ENCODE data around the gene GPR153. TPM values are rescaled to one million over a fixed set of nuclear protein-coding genes. Genes with fewer than 3 reads are reported as not detected.
A peak's percentile ranks its signal among the peaks of the same experiment; 100 is the strongest.

GPR153 gene
- total RNA-seq, 4 donors from 2014 or later: 5.6 to 22.1 (median 10.3) TPM

DNA sequence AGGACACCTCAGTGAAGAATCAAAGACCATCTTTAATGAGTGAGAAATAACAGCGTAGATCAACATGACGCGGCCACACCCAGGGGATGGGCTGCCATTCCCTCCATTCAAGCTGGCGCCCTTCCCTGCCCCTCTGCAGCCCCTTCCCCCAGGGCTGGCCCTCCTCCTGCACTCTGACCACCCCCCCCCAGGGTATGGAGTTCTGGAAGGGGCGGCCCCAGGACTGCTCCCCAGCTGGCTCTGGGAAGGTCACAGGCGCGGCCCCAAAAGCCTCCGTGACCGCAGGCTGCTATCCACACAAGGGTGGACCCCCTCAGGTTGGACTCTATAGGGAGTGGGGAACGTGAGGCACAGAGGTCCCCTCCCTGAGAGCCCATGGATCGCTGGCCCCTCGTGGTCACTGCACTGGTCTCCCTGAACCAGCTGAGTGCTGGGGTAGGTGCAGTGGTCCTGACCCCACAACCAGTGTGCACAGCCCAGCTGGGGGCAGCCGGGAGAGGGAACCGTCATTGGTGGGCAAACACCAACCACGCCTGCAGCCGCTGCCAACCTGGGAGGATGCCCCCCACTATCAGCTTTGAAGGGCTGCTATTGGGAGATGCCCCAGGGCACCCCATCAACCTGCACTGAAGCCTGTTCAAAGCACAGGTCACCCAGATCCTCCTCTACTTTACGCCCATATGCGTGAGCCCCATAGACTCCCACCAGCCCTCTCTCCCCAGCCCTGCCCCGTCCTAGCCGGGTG, 16.1 kb upstream of the GPR153 start:
- Histone ChIP-seq H3K4me1 (peaks cover 3 to 5% of the 10 kb centered on the region in 2 donors), H3K9me3 (no peaks in the 10 kb centered on the region), H3K36me3 (no peaks in the 10 kb centered on the region), H3K27ac (peak overlapping the region; percentile 56 to 72), H3K4me3 (no peak overlapping the region), H3K27me3 (no peaks in the 10 kb centered on the region)
- intact Hi-C loops (cut with DNase I; ENCODE audit: low total_unique reads): no loop called here
- TF ChIP-seq, protein P1, sequence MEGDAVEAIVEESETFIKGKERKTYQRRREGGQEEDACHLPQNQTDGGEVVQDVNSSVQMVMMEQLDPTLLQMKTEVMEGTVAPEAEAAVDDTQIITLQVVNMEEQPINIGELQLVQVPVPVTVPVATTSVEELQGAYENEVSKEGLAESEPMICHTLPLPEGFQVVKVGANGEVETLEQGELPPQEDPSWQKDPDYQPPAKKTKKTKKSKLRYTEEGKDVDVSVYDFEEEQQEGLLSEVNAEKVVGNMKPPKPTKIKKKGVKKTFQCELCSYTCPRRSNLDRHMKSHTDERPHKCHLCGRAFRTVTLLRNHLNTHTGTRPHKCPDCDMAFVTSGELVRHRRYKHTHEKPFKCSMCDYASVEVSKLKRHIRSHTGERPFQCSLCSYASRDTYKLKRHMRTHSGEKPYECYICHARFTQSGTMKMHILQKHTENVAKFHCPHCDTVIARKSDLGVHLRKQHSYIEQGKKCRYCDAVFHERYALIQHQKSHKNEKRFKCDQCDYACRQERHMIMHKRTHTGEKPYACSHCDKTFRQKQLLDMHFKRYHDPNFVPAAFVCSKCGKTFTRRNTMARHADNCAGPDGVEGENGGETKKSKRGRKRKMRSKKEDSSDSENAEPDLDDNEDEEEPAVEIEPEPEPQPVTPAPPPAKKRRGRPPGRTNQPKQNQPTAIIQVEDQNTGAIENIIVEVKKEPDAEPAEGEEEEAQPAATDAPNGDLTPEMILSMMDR (IDR thresholded peaks at IDR 0.05): no peak
- no peak for TF ChIP-seq POLR2A (IDR thresholded peaks at IDR 0.05)
- DNase-seq: no peak

DNA sequence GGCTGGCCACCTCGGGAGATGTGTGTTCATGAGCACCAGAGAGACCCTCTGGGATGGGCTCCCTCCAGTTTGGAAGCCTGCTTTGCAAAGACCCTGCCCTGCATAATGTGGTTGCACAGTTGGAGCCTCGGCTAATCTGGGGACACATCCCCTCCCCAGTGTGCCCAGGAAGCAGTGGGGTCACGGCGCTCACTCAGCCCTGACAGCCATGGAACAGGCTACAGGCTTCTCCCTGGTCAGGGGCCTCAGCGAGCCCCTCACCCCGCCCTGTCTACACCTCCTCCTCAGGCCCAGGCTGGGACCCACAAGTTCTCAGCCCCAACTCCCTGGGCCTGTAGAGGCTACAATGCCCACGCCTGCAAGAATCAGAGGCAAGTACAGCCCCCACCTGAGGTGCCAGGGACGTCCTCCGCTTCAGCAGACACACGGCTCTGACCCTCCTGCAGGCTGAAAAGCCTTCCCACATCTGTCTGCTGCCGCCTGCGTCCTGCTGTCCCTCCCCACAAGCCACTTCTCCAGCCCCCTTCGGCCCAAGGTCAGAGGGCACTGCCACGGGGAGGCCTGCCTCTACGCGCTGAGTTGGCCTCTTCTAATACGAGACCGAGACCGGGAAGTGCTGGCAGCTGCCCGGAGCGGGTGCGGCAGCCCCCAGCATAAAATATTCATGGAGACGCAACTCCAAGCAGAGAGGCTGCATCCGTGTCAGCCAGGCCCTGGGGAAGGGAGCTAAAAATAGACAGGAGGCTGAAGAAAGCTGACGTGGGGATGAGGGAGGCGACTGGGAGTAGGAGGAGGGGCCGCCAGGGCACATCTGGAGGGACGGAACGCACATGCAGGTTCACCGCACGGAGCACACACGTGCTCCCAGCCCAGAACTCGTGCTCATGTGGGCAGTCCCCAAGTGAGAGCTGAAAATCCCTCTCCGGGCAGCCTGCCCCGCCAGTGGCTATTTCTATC, 15.2 kb upstream of the GPR153 start:
- Histone ChIP-seq H3K4me3 (peak overlapping the region in 1 of 2 donors; percentile 22), H3K27me3 (no peaks in the 10 kb centered on the region), H3K9me3 (no peaks in the 10 kb centered on the region), H3K4me1 (peaks cover 3 to 5% of the 10 kb centered on the region in 2 donors), H3K36me3 (no peaks in the 10 kb centered on the region), H3K27ac (peak overlapping the region; percentile 56 to 72)
- intact Hi-C loops (cut with DNase I; ENCODE audit: low total_unique reads): no loop called here
- DNase-seq: peak; percentile 76 to 84
- TF ChIP-seq, protein P1 (IDR thresholded peaks at IDR 0.05): no peak
- peak; percentile 14 to 38 for TF ChIP-seq POLR2A (IDR thresholded peaks at IDR 0.05)

DNA sequence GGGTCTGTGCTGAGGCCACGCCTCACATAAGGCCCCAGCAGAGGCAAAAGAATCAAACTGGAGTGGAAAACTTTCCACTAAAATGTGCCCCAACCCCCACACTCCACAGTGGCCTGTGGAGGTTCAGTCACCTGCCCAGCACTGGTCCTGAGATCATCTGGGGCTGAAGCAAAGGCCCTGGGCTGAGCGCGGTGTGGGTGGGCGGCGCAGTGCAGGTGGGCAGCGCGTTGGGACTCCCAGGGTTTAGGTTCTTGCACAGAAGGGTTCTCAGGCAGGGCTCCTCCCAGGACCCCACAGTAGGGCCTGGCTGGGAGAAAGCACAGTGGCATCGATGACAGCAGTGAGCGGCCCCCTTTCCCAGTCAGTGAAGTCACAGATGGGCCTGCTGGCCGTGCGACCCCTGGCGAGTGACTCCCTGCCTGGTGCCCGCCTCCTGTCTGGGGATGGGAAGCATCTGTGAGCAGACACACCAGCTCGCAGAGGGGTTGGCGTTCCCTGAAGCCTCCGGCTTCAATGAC, 13.8 kb upstream of the GPR153 start:
- intact Hi-C loops (cut with DNase I; ENCODE audit: low total_unique reads): no loop called here
- Histone ChIP-seq H3K4me3 (no peak overlapping the region), H3K9me3 (no peaks in the 10 kb centered on the region), H3K36me3 (no peaks in the 10 kb centered on the region), H3K4me1 (peaks cover 3 to 5% of the 10 kb centered on the region in 2 donors), H3K27me3 (no peaks in the 10 kb centered on the region), H3K27ac (no peak overlapping the region)
- TF ChIP-seq POLR2A (IDR thresholded peaks at IDR 0.05): no peak
- TF ChIP-seq, protein P1 (IDR thresholded peaks at IDR 0.05): no peak
- no peak for DNase-seq

DNA sequence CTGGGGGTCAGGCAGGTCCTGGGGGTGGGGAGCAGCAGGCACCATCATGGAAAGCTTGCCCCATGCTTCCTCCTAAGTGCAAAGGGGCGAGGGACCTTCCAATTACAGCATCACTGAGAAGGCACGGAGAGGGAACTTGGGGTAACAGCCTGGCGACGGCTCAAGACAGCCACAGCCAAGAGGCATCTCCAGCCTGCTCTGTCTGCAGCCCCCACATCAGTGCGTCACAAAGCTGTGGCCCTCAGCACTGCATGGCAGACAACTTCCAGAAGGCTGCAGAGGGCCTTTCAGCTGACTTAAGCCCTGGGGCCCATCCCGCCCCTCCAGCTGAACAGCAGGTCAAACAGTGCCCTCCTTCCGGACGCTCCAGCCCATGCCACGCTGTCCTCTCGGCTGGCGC, 13.2 kb upstream of the GPR153 start:
- H3K4me1 ChIP-seq: peaks cover 3 to 5% of the 10 kb centered on the region in 2 donors
- TF ChIP-seq, protein P1 (IDR thresholded peaks at IDR 0.05): no peak
- TF ChIP-seq POLR2A (IDR thresholded peaks at IDR 0.05): no peak
- H3K27me3 ChIP-seq: no peaks in the 10 kb centered on the region
- H3K9me3 ChIP-seq: no peaks in the 10 kb centered on the region
- no peak for DNase-seq
- H3K36me3 ChIP-seq: no peaks in the 10 kb centered on the region
- intact Hi-C loops (cut with DNase I; ENCODE audit: low total_unique reads): no loop called here
- no peak overlapping the region for H3K4me3 ChIP-seq
- no peak overlapping the region for H3K27ac ChIP-seq
